ENCODE results near the gene N4BP2L2. TPM values are rescaled to one million over a fixed set of nuclear protein-coding genes. Genes with fewer than 3 reads are reported as not detected.

Gene N4BP2L2
- total RNA-seq (100 to 1,000 TPM; 171 TPM), total RNA-seq (84.1 to 766 (median 352) reads per million in 172 experiments)
- polyA plus RNA-seq (2013, experiment 1 of 2) = 178 TPM
- 198 TPM for polyA plus RNA-seq (2013, experiment 2 of 2)

DNA sequence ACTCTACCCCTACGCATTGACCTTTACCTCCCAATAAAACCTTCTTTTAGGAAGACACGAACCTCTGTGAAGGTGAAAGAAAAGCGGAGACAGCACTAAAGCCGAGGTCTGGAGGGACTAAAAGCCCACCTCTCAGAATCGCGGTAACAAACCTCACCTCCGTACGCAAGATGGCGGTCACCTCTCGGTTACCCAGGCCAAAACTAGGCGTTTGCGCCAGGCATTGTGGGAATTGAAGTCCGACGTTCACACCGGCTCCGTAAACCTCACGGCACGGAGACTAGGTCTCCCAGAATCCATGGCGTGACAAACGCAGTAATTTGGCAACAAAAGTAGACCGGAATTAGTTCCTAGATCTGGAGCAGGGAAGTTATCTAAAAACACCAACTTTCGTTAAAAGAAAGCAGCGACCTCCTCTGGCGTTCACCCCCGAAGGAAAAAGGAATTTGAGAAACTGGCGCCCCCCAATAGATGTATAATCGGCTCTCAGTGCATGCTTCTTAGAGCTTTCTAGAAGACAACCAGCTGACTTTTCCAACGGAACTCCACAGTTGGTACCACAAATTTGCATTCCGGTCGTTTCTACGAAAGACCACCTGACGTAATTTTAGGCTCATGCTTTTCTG lies at the start of gene N4BP2L2:
N4BP2L2 (minus strand) TSS at position 175 of the 626 bp plus-strand sequence. CDS start 1,768 bp downstream, outside the sequence.
- Mint-ChIP-seq H3K4me3 (peak within 1 kb of the TSS; percentile 100), H3K9me3 (no peaks in the 10 kb centered on the region), H3K4me1 (ENCODE audit: low read depth) (peaks cover 55% of the 10 kb centered on the region), H3K27ac (peak within 1 kb of the TSS; percentile 100), H3K36me3 (ENCODE audit: low read depth) (peaks cover 49% of the 10 kb centered on the region), H3K27me3 (peaks cover 5% of the 10 kb centered on the region)
- peak; percentile 82 to 97 (median 88) for DNase-seq
- ATAC-seq (ENCODE audit: poor library complexity) = peak; percentile 96
- Histone ChIP-seq H3K27me3 (ENCODE audit: control insufficient read depth in 1 of 2, insufficient read depth in 2 of 2, low read length in 2 of 2) (no peaks in the 10 kb centered on the region), H3K9me3 (ENCODE audit: control insufficient read depth in 1 of 2, insufficient read depth in 1 of 2, low read length in 2 of 2) (no peaks in the 10 kb centered on the region), H3K4me3 (ENCODE audit: low read length) (peak within 1 kb of the TSS; percentile 81), H3K27ac (ENCODE audit: low read depth in 1 of 2, low read length in 2 of 2) (peak within 1 kb of the TSS; percentile 98), H3K4me1 (ENCODE audit: insufficient read depth, low read length) (peaks cover 18% of the 10 kb centered on the region), H3K36me3 (ENCODE audit: insufficient read depth, low read length) (peaks cover 26% of the 10 kb centered on the region)
- TF ChIP-seq, protein P1, sequence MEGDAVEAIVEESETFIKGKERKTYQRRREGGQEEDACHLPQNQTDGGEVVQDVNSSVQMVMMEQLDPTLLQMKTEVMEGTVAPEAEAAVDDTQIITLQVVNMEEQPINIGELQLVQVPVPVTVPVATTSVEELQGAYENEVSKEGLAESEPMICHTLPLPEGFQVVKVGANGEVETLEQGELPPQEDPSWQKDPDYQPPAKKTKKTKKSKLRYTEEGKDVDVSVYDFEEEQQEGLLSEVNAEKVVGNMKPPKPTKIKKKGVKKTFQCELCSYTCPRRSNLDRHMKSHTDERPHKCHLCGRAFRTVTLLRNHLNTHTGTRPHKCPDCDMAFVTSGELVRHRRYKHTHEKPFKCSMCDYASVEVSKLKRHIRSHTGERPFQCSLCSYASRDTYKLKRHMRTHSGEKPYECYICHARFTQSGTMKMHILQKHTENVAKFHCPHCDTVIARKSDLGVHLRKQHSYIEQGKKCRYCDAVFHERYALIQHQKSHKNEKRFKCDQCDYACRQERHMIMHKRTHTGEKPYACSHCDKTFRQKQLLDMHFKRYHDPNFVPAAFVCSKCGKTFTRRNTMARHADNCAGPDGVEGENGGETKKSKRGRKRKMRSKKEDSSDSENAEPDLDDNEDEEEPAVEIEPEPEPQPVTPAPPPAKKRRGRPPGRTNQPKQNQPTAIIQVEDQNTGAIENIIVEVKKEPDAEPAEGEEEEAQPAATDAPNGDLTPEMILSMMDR (IDR thresholded peaks at IDR 0.05) = peak; percentile 33
- ChIA-PET CTCF (interaction anchor here (1.1 to 2.6 kb wide), 6 partner anchors 42 to 1004 kb away, joined by 3 to 16 read pairs (median 4); partner anchors contain the start of gene PDS5B), POLR2A (interaction anchor here (0.7 to 2.9 kb wide), 20 partner anchors 9 to 1376 kb away, joined by 3 to 41 read pairs (median 4); partner anchors contain the start of genes BRCA2, N4BP2L1, PDS5B and ZAR1L)
- intact Hi-C loops (cut with DNase I, micrococcal nuclease) = loop anchor here (1.0 to 10.0 kb wide), 11 partner anchors 43 to 1279 kb away; partner anchors contain the start of genes RFC3 (in 2 of the 2), N4BP2L1 (in 1 of the 2) and PDS5B (in 1 of the 2)

- H3K9me3 ChIP-seq (ENCODE audit: control insufficient read depth in 1 of 2, insufficient read depth in 1 of 2, low read length in 2 of 2) = no peaks in the 10 kb centered on the region
- peak in 1 of 14 experiments; percentile 0 for DNase-seq
These were observed 49.2 kb upstream of the N4BP2L2 start for GRCh38 chr13:32587811-32588170.

More at GRCh38 chr13:32587811-32588170, 49.2 kb upstream of the N4BP2L2 start:
- H3K9me3 Mint-ChIP-seq = no peaks in the 10 kb centered on the region
- CTCF ChIA-PET = interaction anchor here (0.8 to 6.9 kb wide), 5 partner anchors 49 to 81 kb away, joined by 4 to 111 read pairs (median 41); partner anchors contain the start of gene N4BP2L2
- H3K36me3 Mint-ChIP-seq (ENCODE audit: low read depth) = peaks cover 13% of the 10 kb centered on the region
- H3K4me1 Mint-ChIP-seq (ENCODE audit: low read depth) = peaks cover 55% of the 10 kb centered on the region
- TF ChIP-seq, protein P1 (IDR thresholded peaks at IDR 0.05) = no peak
- no peaks in the 10 kb centered on the region for H3K27me3 Mint-ChIP-seq
- no peak for ATAC-seq (ENCODE audit: poor library complexity)
- Histone ChIP-seq H3K27ac (ENCODE audit: low read depth in 1 of 2, low read length in 2 of 2) (peak overlapping the region; percentile 55 to 63), H3K36me3 (ENCODE audit: insufficient read depth, low read length) (no peaks in the 10 kb centered on the region), H3K4me1 (ENCODE audit: insufficient read depth, low read length) (peaks cover 12% of the 10 kb centered on the region), H3K4me3 (ENCODE audit: low read length) (peak overlapping the region; percentile 85), H3K27me3 (ENCODE audit: control insufficient read depth in 1 of 2, insufficient read depth in 2 of 2, low read length in 2 of 2) (no peaks in the 10 kb centered on the region)
- peak overlapping the region; percentile 97 for H3K4me3 Mint-ChIP-seq
- H3K27ac Mint-ChIP-seq = peak overlapping the region; percentile 93
- POLR2A ChIA-PET = interaction anchor here (0.7 to 2.9 kb wide), 11 partner anchors 9 to 955 kb away, joined by 3 to 35 read pairs (median 6); partner anchors contain the start of genes BRCA2, N4BP2L1, N4BP2L2 and ZAR1L
- intact Hi-C loops (cut with DNase I, micrococcal nuclease) = loop anchor here (1.0 to 10.0 kb wide), 7 partner anchors 49 to 1230 kb away; partner anchors contain the start of genes RFC3 (in 2 of the 2), BRCA2 (in 1 of the 2), N4BP2L1 (in 1 of the 2) and N4BP2L2 (in 1 of the 2)
